Endodermal cell (in vitro differentiated cells): ENCODE measurements around the gene STX1A. TPM values are rescaled to one million over a fixed set of nuclear protein-coding genes. Genes with fewer than 3 reads are reported as not detected.

Experiments
- DNase-seq: peaks from one replicate; pipeline ENCODE4 v3.0.0-alpha.2; 2017
- H3K27ac ChIP-seq: 2 replicates; pipeline ENCODE4 v1.5.1; 2013; ENCODE audit warnings: mild to moderate bottlenecking, low read depth, low read length, moderate library complexity
- H3K27me3 ChIP-seq: 2 replicates; pipeline ENCODE4 v1.6.1; 2013; ENCODE audit warnings: mild to moderate bottlenecking, low read length, moderate library complexity; ENCODE audit not compliant: insufficient read depth, control insufficient read depth, poor library complexity, severe bottlenecking
- H3K36me3 ChIP-seq: 2 replicates; pipeline ENCODE4 v1.7.0; 2013; ENCODE audit warnings: mild to moderate bottlenecking, low read length, moderate library complexity; ENCODE audit not compliant: control insufficient read depth, insufficient read depth
- H3K4me1 ChIP-seq: one replicate; pipeline ENCODE4 v1.7.0; 2013; ENCODE audit warnings: low read length; ENCODE audit not compliant: control insufficient read depth, insufficient read depth
- H3K4me3 ChIP-seq: 2 replicates; pipeline ENCODE4 v1.5.1; 2013; ENCODE audit warnings: mild to moderate bottlenecking, low read length, moderate library complexity
- H3K9ac ChIP-seq: 2 replicates; pipeline ENCODE4 v1.6.1; 2013; ENCODE audit warnings: mild to moderate bottlenecking, low read length, moderate library complexity; ENCODE audit not compliant: poor library complexity, severe bottlenecking; ENCODE audit errors: extremely low read depth
- H3K9me3 ChIP-seq: 2 replicates; pipeline ENCODE4 v1.6.1; 2013; ENCODE audit warnings: mild to moderate bottlenecking, low read length, moderate library complexity; ENCODE audit not compliant: control insufficient read depth
- H3K27ac Mint-ChIP-seq: 2 replicates; pipeline ENCODE4 v1.8.0; 2020; ENCODE audit warnings: mixed read lengths
- H3K27me3 Mint-ChIP-seq: 2 replicates; pipeline ENCODE4 v1.8.0; 2021; ENCODE audit warnings: mild to moderate bottlenecking, mixed read lengths; ENCODE audit not compliant: insufficient read depth
- H3K36me3 Mint-ChIP-seq: 2 replicates; pipeline ENCODE4 v1.8.0; 2020; ENCODE audit warnings: low read depth, mixed read lengths
- H3K4me1 Mint-ChIP-seq: 2 replicates; pipeline ENCODE4 v1.8.0; 2020; ENCODE audit warnings: mixed read lengths
- H3K4me3 Mint-ChIP-seq: 2 replicates; pipeline ENCODE4 v1.8.0; 2020; ENCODE audit warnings: mild to moderate bottlenecking, moderate library complexity, mixed read lengths
- H3K9me3 Mint-ChIP-seq: 2 replicates; pipeline ENCODE4 v1.8.0; 2020; ENCODE audit warnings: mild to moderate bottlenecking, mixed read lengths
- CTCF ChIP-seq: fragments of 200-600 bp; sonication (generic); conservative IDR thresholded peaks from 2 replicates; pipeline ENCODE4 v1.5.0; 2021; ENCODE audit warnings: antibody characterized with exemption, mild to moderate bottlenecking
- WGBS, 2 experiments: methylation state at CpG; one replicate each; pipeline versions ENCODE4 v1.1.5 to v1.1.7; 2013; ENCODE audit warnings: missing lambda C conversion rate in 2 of 2, mixed read lengths in 1 of 2; ENCODE audit not compliant: insufficient coverage in 1 of 2, insufficient read length in 1 of 2; 5-methylcytosine and 5-hydroxymethylcytosine counted together
- total RNA-seq, 2 donors: library from RNA; stranded (reverse); fragmentation: NEBNext Ultra II Directional in 1 of 2; extraction: Animal tissue kit (Norgen Biotek cat#: 25700) in 1 of 2; gene quantifications; 2 replicates in 1 of 2; 3 replicates in 1 of 2; pipeline ENCODE4 v1.2.1, GENCODE V29; 2021

The STX1A gene
- total RNA-seq, 2 donors from 2014 or later: 23.0 to 34.4 TPM

GRCh38 chr7:73669858-73670385 lies 49.5 kb downstream of the STX1A start:
- Mint-ChIP-seq H3K27me3 (peaks cover 27% of the 10 kb centered on the region), H3K9me3 (no peaks in the 10 kb centered on the region), H3K36me3 (peaks cover 6% of the 10 kb centered on the region), H3K27ac (no peak overlapping the region), H3K4me3 (no peak overlapping the region), H3K4me1 (peaks cover 5% of the 10 kb centered on the region)
- no peak overlapping the region for H3K4me3 ChIP-seq
- WGBS, 2 experiments: 88 to 89% methylated on average over 5 to 12 of the region's 12 CpGs
- H3K4me1 ChIP-seq: no peaks in the 10 kb centered on the region
- no peak overlapping the region for H3K9ac ChIP-seq
- H3K36me3 ChIP-seq: no peaks in the 10 kb centered on the region
- TF ChIP-seq CTCF: no peak
- DNase-seq: peak; percentile 52
- no peaks in the 10 kb centered on the region for H3K9me3 ChIP-seq
- no peaks in the 10 kb centered on the region for H3K27me3 ChIP-seq
- no peak overlapping the region for H3K27ac ChIP-seq

DNA sequence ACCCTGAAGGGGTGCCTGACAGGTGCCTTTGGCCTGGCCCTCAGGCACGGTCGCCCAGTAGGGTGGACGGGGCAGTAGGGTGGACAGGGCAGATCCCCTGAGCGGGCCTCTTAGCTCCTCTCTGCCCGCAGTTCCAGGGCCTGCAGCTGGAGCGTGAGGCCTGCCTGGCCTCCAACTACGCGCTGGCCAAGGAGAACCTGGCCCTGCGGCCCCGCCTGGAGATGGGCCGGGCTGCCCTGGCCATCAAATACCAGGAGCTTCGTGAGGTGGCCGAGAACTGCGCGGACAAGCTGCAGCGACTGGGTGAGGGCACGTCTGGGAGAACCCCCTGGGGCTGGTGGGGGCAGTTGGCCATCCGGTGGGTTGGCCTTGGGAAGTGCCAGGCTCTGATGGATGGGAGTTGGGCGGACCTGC lies 50.2 kb downstream of the STX1A start:
- Mint-ChIP-seq H3K4me3 (no peak overlapping the region), H3K27ac (no peak overlapping the region), H3K27me3 (peaks cover 29% of the 10 kb centered on the region), H3K36me3 (peaks cover 6% of the 10 kb centered on the region), H3K4me1 (peaks cover 5% of the 10 kb centered on the region), H3K9me3 (no peaks in the 10 kb centered on the region)
- no peak for TF ChIP-seq CTCF
- Histone ChIP-seq H3K4me1 (no peaks in the 10 kb centered on the region), H3K9ac (no peak overlapping the region), H3K36me3 (no peaks in the 10 kb centered on the region), H3K9me3 (no peaks in the 10 kb centered on the region), H3K4me3 (no peak overlapping the region), H3K27me3 (no peaks in the 10 kb centered on the region), H3K27ac (no peak overlapping the region)
- WGBS, 2 experiments: 84 to 87% methylated on average over 16 to 19 of the region's 19 CpGs
- DNase-seq: peak; percentile 53

- Mint-ChIP-seq H3K36me3 (peaks cover 6% of the 10 kb centered on the region), H3K9me3 (no peaks in the 10 kb centered on the region), H3K27me3 (peaks cover 32% of the 10 kb centered on the region), H3K27ac (no peak overlapping the region), H3K4me1 (peaks cover 5% of the 10 kb centered on the region), H3K4me3 (peak overlapping the region; percentile 73)
- DNase-seq: no peak
- no peaks in the 10 kb centered on the region for H3K36me3 ChIP-seq
- H3K27ac ChIP-seq: no peak overlapping the region
- no peak for TF ChIP-seq CTCF
- H3K27me3 ChIP-seq: no peaks in the 10 kb centered on the region
- H3K9me3 ChIP-seq: no peaks in the 10 kb centered on the region
- peak overlapping the region; percentile 25 for H3K9ac ChIP-seq
- H3K4me1 ChIP-seq: no peaks in the 10 kb centered on the region
- peak overlapping the region; percentile 73 for H3K4me3 ChIP-seq
- WGBS, 2 experiments: 75 to 91% methylated on average over 3 to 5 of the region's 5 CpGs
Observed at GRCh38 chr7:73668886-73669230, 50.6 kb downstream of the STX1A start.
